Measurements from ENCODE around the gene NFATC4.
"Not testable (repeated sequence)": the region's sequence is repeated elsewhere in the genome, so short reads cannot be mapped to it uniquely, and the experiment has no call there.

Gene NFATC4

DNA sequence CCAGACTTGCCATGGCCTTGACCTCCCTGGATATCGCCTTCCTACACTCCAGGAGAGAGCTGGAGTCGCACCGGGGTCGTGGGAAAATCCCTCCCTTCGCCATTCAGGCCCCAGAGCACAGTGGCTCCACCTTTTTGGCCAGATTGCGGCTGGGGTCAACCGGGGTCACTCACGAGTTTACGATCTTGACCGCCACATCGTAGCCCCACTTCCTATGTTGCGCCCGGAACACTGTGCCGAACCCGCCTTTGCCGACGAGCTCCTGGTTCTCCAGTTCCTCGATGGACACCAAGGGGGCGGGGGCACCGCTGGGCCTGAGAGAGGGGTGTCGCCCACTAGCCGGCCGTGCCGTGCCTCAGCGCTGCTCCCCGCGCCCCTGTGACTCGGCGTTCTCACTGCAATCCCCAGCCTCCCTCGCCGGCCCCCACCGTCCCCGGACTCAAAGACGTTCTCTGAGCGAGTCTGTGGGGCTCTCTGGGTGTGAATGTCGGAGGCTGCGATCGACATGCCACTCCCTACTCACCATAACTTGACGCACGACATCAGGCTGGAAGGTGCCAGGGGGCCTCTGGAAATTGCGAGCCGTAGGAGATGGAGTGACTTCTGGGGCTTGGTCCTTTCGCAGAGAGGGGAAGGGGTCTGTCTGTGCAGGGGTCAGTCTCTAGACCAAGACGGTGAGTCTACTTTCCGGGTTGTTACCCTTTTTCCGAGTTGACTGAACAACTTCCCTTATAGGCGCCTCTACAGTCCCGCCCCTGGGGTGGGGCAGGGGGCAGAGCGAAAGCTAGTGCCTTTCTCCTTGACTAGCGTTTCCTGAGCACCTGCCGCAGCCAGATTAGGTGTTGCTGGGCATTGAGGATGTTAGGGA lies 28.5 kb upstream of the NFATC4 start, which contains the start of gene RIPK3:
Gene RIPK3 (minus strand): TSS at position 708 of the 868 bp plus-strand sequence. CDS start 165 bp downstream, at position 543.
- no peak for DNase-seq

DNA sequence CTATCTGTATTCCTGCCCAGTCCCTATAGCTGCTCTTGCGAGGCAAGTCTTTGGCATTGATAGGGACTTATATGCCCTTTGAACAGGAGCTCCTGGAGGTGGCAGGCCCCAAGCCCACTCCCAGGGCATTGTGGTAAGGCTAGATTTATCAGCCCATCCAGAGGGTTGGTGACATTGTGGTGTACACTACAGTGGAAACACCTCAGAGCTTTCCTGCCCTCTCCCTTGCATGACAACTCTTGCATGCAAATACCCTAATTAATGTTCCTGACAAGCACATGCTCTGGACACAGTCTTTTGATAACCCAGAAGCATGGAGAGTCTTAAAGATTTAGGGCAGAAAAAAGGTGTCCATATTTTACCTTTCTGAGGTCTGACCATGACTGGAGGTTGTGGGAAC lies 27.4 kb upstream of the NFATC4 start:
- DNase-seq, result no peak

DNA sequence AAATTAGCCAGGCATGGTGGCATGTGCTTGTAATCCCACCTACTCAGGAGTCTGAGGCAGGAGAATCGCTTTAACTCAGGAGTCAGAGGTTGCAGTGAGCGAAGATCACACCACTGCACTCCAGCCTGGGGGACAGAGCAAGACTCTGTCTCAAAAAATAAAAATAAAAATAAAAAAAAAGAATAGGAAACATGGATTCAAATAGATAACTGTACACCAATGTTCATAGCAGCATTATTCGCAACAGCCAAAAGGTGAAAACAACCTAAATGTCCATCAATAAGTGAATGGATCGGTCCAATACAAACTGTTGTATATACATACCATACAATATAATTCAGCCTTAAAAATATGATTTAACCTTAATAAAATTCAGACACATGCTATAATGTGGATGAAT lies 25.1 kb upstream of the NFATC4 start:
- DNase-seq, result no peak

DNA sequence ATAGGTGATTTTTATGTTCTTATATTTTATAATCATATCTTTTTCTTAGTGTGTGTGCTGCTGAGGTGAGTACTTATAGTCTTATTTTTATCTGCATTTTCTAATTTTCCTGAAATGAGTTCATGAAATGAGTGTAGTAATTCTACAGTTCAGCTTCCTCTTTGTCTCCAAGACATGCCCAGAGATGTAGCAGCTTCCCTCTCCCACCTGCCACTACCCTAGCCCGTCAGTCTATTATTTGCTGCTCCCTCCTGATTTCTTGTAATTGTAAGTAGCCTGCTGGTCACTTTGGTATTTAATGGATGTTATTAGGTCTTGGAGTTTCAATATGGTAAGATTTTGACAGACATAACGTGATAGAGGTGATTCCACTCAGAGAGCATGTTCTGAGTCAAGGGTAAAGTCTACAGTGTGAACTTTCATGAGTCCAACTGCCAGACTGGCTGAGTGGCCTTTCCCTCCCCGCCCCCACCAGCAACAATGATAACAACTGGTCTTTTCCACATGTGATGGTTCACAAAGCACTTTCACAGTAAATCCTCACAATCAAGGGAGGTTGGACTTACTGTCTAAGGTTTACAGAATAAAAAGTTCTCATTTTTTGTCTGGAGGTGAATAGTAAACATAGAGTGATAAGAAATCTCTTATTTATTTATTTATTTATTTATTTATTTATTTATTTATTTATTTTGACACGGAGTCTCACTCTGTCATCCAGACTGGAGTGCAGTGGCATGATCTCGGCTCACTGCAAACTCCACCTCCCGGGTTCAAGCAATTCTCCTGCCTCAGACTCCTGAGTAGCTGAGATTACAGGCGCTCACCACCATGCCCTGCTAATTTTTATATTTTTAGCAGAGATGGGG lies 24.0 kb upstream of the NFATC4 start:
- no peak for DNase-seq

GRCh38 chr14:24347134-24347533 lies 20.9 kb upstream of the NFATC4 start:
- DNase-seq, result no peak

- DNase-seq, result no peak
Measured at GRCh38 chr14:24348186-24348585, 19.8 kb upstream of the NFATC4 start.

DNA sequence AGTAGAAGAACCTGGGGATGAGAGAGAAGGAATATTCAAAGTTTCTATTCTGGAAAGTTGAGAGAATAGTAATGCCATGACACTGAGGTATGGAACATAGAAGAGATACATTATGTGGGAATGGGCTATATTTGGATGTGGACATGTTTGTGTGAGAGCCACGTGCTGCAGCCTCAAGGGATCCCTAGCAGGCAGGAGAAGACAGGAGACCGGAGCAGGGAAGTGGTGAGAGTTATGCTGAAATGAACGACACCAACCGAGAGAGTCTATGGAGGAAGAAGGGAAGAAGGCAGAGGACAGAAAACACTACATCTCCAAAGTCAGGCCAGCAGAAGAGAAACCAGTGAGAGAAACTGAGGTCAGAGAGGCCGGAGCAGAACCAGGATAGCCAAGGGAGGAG lies 18.2 kb upstream of the NFATC4 start:
- DNase-seq, result no peak

- DNase-seq, result no peak
Measured at GRCh38 chr14:24351517-24351916, 16.5 kb upstream of the NFATC4 start.

DNA sequence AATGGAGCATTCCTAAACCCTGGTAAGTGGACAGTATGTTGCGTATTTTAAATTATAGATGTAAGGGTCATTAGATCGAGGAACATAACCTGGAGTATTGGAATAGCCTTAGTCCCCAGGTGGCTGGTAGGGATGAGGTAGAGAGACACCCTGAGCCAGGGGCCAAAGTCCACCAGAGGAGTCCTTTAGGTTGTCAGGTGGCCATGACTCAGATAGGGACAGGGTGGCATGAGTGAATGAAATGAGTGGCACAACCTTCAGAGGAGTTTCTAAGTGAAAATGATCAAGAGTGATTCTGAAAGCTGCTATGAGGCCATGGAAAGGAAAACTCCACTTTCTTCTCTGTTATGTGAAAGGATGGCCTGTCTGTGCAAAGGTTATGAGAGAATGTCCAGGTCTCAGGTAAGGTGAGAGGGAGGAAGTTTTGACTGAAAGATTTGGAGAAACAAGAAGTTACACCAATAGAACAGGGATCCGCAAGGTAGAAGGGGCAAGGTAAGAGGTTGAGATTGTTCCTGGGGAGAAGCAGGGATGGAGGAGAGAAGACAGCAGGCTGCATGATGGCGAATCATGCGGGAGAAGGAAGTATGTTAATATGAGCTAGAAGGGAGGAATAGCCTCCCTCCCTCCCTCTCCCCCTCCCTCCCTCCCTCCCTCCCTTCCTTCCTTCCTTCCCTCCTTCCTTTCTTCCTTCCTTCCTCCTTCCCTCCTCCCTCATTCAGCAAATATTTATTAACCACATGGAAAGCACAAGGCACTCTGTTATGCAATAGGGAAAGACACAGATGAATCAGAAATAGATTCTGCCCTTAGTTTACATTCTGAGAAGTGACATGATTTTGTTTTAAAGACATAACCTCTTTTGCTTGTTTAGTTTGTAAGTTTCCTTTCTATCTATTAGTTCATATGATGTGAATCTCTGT lies 14.2 kb upstream of the NFATC4 start:
- DNase-seq, result no peak

- not testable (repeated sequence) for DNase-seq
Measured at GRCh38 chr14:24354482-24354825, 13.5 kb upstream of the NFATC4 start.

DNA sequence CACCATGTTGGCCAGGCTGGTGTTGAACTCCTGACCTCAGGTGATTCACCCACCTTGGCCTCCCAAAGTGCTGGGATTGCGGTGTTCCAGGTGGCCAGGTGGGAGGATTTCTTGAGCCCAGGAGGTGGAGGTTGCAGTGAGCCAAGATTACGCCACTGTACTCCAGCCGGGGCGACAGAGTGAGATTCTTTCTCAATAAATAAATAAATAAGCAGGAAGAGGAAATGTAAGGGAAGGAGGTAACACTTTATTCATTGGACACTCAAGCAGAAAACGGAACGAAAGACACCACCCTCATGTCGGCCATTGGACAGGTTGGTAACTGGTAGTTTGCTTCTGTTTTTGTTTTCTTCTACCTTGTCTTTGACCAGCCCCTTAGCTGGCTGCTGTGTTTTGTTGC lies 13.0 kb upstream of the NFATC4 start:
- no peak for DNase-seq

GRCh38 chr14:24356208-24356607 lies 11.8 kb upstream of the NFATC4 start:
- no peak for DNase-seq

DNA sequence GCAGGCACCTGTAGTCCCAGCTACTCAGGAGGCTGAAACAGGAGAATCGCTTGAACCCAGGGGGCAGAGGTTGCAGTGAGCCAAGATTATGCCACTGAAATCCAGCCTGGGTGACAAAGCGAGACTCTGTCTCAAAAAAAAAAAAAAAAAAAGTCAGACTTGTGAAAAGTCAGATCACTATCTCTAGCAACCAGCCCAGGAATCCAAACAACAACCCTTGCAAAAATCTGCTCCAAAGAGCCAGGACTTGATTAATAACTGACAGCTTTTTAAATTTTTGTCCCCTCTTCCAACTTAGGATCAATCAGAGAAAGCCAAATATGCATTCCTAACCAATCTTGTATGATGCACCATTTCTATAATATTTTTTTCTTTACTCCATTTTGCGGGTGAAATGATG lies 7.7 kb upstream of the NFATC4 start:
- DNase-seq, result no peak

DNA sequence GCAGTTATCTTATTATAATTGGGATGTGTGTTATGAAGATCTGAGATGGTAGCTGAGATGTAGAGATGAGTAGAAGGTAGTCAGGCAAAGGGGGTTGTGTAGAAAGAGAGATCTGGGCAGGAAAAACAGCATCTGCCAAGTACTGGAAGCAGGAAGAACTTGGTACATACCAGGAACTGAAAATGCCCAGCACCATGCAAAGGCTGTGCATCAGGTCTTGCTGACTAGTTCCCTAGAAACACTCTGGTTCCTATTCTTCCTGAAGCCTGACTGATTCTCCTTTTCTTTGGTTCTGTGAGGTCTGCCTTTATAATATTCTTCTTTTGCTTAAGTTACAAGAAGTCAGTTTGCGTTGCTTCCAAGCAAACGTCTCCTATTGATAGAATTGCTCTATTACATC lies 6.7 kb upstream of the NFATC4 start:
- DNase-seq, result no peak

GRCh38 chr14:24362241-24362960 lies 5.6 kb upstream of the NFATC4 start:
- no peak for DNase-seq

GRCh38 chr14:24363401-24363800 lies 4.6 kb upstream of the NFATC4 start:
- no peak for DNase-seq

GRCh38 chr14:24364841-24365240 lies 3.1 kb upstream of the NFATC4 start:
- no peak for DNase-seq

DNA sequence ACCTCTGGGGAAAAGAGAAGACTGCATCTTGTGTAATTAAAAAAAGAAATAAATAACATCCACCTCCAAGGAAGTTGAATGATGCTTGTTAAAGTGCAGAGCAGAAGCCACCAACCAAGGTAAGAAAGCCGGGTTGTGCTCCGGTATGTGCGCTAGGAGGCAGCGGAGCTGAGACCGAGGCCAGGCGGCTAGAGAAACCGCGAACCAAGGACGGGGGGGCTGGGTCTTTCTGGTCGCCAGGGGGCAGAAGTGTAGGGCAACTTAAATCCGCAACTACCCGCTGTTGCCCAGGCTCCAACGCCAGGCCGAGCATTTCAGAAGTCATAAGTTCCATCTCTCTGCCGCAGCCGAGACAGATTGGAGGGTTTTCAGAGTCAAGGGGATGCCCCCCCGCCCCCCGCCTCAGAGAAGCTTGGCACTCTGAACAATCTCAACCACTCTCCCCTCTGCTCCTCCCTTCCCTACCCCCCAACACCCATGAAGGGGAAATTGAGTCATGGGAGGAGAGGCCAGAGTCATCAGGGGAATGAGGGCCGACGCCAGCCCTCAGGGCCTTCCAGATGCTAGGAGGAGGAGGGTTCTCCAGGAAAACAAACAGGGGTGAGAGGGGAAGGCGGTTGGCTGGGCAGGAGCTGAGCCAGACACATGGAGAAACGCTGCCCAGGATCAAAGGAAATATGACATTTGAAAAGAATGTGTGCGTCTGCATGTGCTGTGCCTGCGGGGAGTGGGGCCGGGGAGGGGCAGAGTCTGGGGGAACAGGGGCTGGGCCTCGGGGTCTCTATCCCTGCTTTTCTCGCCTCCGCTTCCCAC lies 2.2 kb upstream of the NFATC4 start:
- DNase-seq, result peak; percentile 75

- no peak for DNase-seq
Measured at GRCh38 chr14:24366413-24366720, 1.6 kb upstream of the NFATC4 start.

GRCh38 chr14:24366721-24367513 lies 1.1 kb upstream of the NFATC4 start:
- peak; percentile 98 for DNase-seq

DNA sequence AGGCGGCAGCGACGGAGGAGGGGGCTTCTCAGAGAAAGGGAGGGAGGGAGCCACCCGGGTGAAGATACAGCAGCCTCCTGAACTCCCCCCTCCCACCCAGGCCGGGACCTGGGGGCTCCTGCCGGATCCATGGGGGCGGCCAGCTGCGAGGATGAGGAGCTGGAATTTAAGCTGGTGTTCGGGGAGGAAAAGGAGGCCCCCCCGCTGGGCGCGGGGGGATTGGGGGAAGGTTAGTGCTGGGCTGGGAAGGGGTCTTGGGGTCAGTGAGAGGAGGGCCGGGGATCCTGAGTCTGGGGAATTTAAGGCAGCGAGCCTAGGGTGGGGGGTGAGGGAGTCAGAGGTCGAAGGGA lies 203 bp downstream of the NFATC4 start:
- no peak for DNase-seq
